ENCODE measurements around the gene COL19A1.
"Not testable (repeated sequence)": the region's sequence is repeated elsewhere in the genome, so short reads cannot be mapped to it uniquely, and the experiment has no call there.

The COL19A1 gene

GRCh38 chr6:69917834-69918233 lies 51.5 kb downstream of the COL19A1 start:
- Histone ChIP-seq H3K79me1 (replicated peaks; ENCODE audit: low read length, poor library complexity, severe bottlenecking) (no peaks in the 10 kb centered on the region), H2BK120ac (ENCODE audit: low read depth, low read length) (no peak overlapping the region), H2BK5ac (ENCODE audit: low read depth, low read length, poor library complexity, severe bottlenecking) (no peak overlapping the region), H3K23ac (ENCODE audit: low read length in 2 of 2) (no peak overlapping the region), H4K8ac (ENCODE audit: low read length) (no peak overlapping the region), H3K18ac (ENCODE audit: low read depth in 1 of 2, low read length in 2 of 2) (no peak overlapping the region), H2AFZ (ENCODE audit: low read depth, low read length) (no peak overlapping the region), H2AK5ac (ENCODE audit: low read length, severe bottlenecking) (no peak overlapping the region), H3K27ac (ENCODE audit: low read length, poor library complexity, severe bottlenecking) (no peak overlapping the region), H3K4me2 (ENCODE audit: low read length, poor library complexity, severe bottlenecking) (no peak overlapping the region), H3K36me3 (ENCODE audit: control insufficient read depth in 1 of 2, insufficient read depth in 2 of 2, low read depth in 1 of 2, low read length in 2 of 2) (no peaks in the 10 kb centered on the region), H2BK15ac (ENCODE audit: low read depth, poor library complexity, severe bottlenecking) (no peak overlapping the region), H3K4ac (ENCODE audit: low read depth in 1 of 2, low read length in 2 of 2) (no peak overlapping the region), H3K14ac (ENCODE audit: low read length in 2 of 2) (no peak overlapping the region), H3K9me3 (ENCODE audit: control insufficient read depth, low read length) (no peaks in the 10 kb centered on the region), H4K91ac (ENCODE audit: low read length) (no peak overlapping the region), H2BK12ac (ENCODE audit: low read length in 2 of 2) (no peak overlapping the region), H3K4me3 (ENCODE audit: insufficient read depth in 1 of 2, low read depth in 1 of 2, low read length in 2 of 2) (no peak overlapping the region), H3K27me3 (ENCODE audit: control insufficient read depth in 1 of 2, insufficient read depth in 1 of 2, low read length in 2 of 2) (no peaks in the 10 kb centered on the region), H3K4me1 (ENCODE audit: control insufficient read depth, insufficient read depth, low read depth, low read length) (no peaks in the 10 kb centered on the region), H3K9ac (ENCODE audit: low read length) (no peak overlapping the region)
- WGBS, result 32% methylated on average over 1 of the region's 1 CpG
- peak; percentile 81 for DNase-seq

GRCh38 chr6:69918813-69919475 lies 52.6 kb downstream of the COL19A1 start:
- H2BK12ac ChIP-seq (ENCODE audit: low read length in 2 of 2), result no peak overlapping the region
- WGBS, result 36% methylated on average over 2 of the region's 5 CpGs
- no peak overlapping the region for H3K23ac ChIP-seq (ENCODE audit: low read length in 2 of 2)

GRCh38 chr6:69921066-69921465 lies 54.7 kb downstream of the COL19A1 start:
- H4K91ac ChIP-seq (ENCODE audit: low read length); H3K4me1 ChIP-seq (ENCODE audit: control insufficient read depth, insufficient read depth, low read depth, low read length); H3K4ac ChIP-seq (ENCODE audit: low read depth in 1 of 2, low read length in 2 of 2); H3K27me3 ChIP-seq (ENCODE audit: control insufficient read depth in 1 of 2, insufficient read depth in 1 of 2, low read length in 2 of 2); DNase-seq; H4K8ac ChIP-seq (ENCODE audit: low read length); H3K23ac ChIP-seq (ENCODE audit: low read length in 2 of 2); H2BK12ac ChIP-seq (ENCODE audit: low read length in 2 of 2); H2AK5ac ChIP-seq (ENCODE audit: low read length, severe bottlenecking); H2AFZ ChIP-seq (ENCODE audit: low read depth, low read length); H3K9me3 ChIP-seq (ENCODE audit: control insufficient read depth, low read length); H3K27ac ChIP-seq (ENCODE audit: low read length, poor library complexity, severe bottlenecking); H2BK120ac ChIP-seq (ENCODE audit: low read depth, low read length); H3K4me2 ChIP-seq (ENCODE audit: low read length, poor library complexity, severe bottlenecking); H3K9ac ChIP-seq (ENCODE audit: low read length); H2BK15ac ChIP-seq (ENCODE audit: low read depth, poor library complexity, severe bottlenecking); H3K14ac ChIP-seq (ENCODE audit: low read length in 2 of 2); H3K79me1 ChIP-seq (replicated peaks; ENCODE audit: low read length, poor library complexity, severe bottlenecking); H2BK5ac ChIP-seq (ENCODE audit: low read depth, low read length, poor library complexity, severe bottlenecking); H3K36me3 ChIP-seq (ENCODE audit: control insufficient read depth in 1 of 2, insufficient read depth in 2 of 2, low read depth in 1 of 2, low read length in 2 of 2); H3K4me3 ChIP-seq (ENCODE audit: insufficient read depth in 1 of 2, low read depth in 1 of 2, low read length in 2 of 2); H3K18ac ChIP-seq (ENCODE audit: low read depth in 1 of 2, low read length in 2 of 2): not testable (repeated sequence)
- WGBS, result 100% methylated on average over 2 of the region's 2 CpGs

More at GRCh38 chr6:69918813-69919475, 52.6 kb downstream of the COL19A1 start:
- no peaks in the 10 kb centered on the region for H3K4me1 ChIP-seq (ENCODE audit: control insufficient read depth, insufficient read depth, low read depth, low read length)
- no peaks in the 10 kb centered on the region for H3K79me1 ChIP-seq (replicated peaks; ENCODE audit: low read length, poor library complexity, severe bottlenecking)
- no peak overlapping the region for H2BK5ac ChIP-seq (ENCODE audit: low read depth, low read length, poor library complexity, severe bottlenecking)
- no peak overlapping the region for H3K4me3 ChIP-seq (ENCODE audit: insufficient read depth in 1 of 2, low read depth in 1 of 2, low read length in 2 of 2)
- no peak overlapping the region for H4K91ac ChIP-seq (ENCODE audit: low read length)
- H3K4me2 ChIP-seq (ENCODE audit: low read length, poor library complexity, severe bottlenecking), result no peak overlapping the region
- H3K4ac ChIP-seq (ENCODE audit: low read depth in 1 of 2, low read length in 2 of 2), result no peak overlapping the region
- H3K27me3 ChIP-seq (ENCODE audit: control insufficient read depth in 1 of 2, insufficient read depth in 1 of 2, low read length in 2 of 2), result no peaks in the 10 kb centered on the region
- H3K9me3 ChIP-seq (ENCODE audit: control insufficient read depth, low read length), result no peaks in the 10 kb centered on the region
- H2AK5ac ChIP-seq (ENCODE audit: low read length, severe bottlenecking), result no peak overlapping the region
- H2BK15ac ChIP-seq (ENCODE audit: low read depth, poor library complexity, severe bottlenecking), result no peak overlapping the region
- H3K14ac ChIP-seq (ENCODE audit: low read length in 2 of 2), result no peak overlapping the region
- no peak overlapping the region for H3K9ac ChIP-seq (ENCODE audit: low read length)
- no peak overlapping the region for H3K18ac ChIP-seq (ENCODE audit: low read depth in 1 of 2, low read length in 2 of 2)
- peak overlapping the region; percentile 0 for H2BK120ac ChIP-seq (ENCODE audit: low read depth, low read length)
- DNase-seq, result peak; percentile 19
- H3K36me3 ChIP-seq (ENCODE audit: control insufficient read depth in 1 of 2, insufficient read depth in 2 of 2, low read depth in 1 of 2, low read length in 2 of 2), result no peaks in the 10 kb centered on the region
- H3K27ac ChIP-seq (ENCODE audit: low read length, poor library complexity, severe bottlenecking), result no peak overlapping the region
- no peak overlapping the region for H4K8ac ChIP-seq (ENCODE audit: low read length)
- no peak overlapping the region for H2AFZ ChIP-seq (ENCODE audit: low read depth, low read length)

GRCh38 chr6:69921611-69922010 lies 55.3 kb downstream of the COL19A1 start:
- WGBS, result 98% methylated on average over 21 of the region's 22 CpGs
- not testable (repeated sequence) for H2AFZ ChIP-seq (ENCODE audit: low read depth, low read length); H2BK15ac ChIP-seq (ENCODE audit: low read depth, poor library complexity, severe bottlenecking); H2BK120ac ChIP-seq (ENCODE audit: low read depth, low read length); H3K4me1 ChIP-seq (ENCODE audit: control insufficient read depth, insufficient read depth, low read depth, low read length); H3K4me3 ChIP-seq (ENCODE audit: insufficient read depth in 1 of 2, low read depth in 1 of 2, low read length in 2 of 2); H3K9ac ChIP-seq (ENCODE audit: low read length); H3K4ac ChIP-seq (ENCODE audit: low read depth in 1 of 2, low read length in 2 of 2); H3K79me1 ChIP-seq (replicated peaks; ENCODE audit: low read length, poor library complexity, severe bottlenecking); H4K91ac ChIP-seq (ENCODE audit: low read length); H3K4me2 ChIP-seq (ENCODE audit: low read length, poor library complexity, severe bottlenecking); H3K23ac ChIP-seq (ENCODE audit: low read length in 2 of 2); H2AK5ac ChIP-seq (ENCODE audit: low read length, severe bottlenecking); H3K9me3 ChIP-seq (ENCODE audit: control insufficient read depth, low read length); H3K36me3 ChIP-seq (ENCODE audit: control insufficient read depth in 1 of 2, insufficient read depth in 2 of 2, low read depth in 1 of 2, low read length in 2 of 2); H4K8ac ChIP-seq (ENCODE audit: low read length); H3K27me3 ChIP-seq (ENCODE audit: control insufficient read depth in 1 of 2, insufficient read depth in 1 of 2, low read length in 2 of 2); H2BK5ac ChIP-seq (ENCODE audit: low read depth, low read length, poor library complexity, severe bottlenecking); DNase-seq; H2BK12ac ChIP-seq (ENCODE audit: low read length in 2 of 2); H3K18ac ChIP-seq (ENCODE audit: low read depth in 1 of 2, low read length in 2 of 2); H3K27ac ChIP-seq (ENCODE audit: low read length, poor library complexity, severe bottlenecking); H3K14ac ChIP-seq (ENCODE audit: low read length in 2 of 2)

All from mesenchymal stem cell (in vitro differentiated cells and primary cell).